BE2C (cell line): Measurements from ENCODE around the gene LAD1.

Source experiments
- DNase-seq: peaks from one replicate; pipeline ENCODE4 v3.0.0-alpha.2; 2020
- H3K27me3 ChIP-seq: fragments of 250-450 bp; sonication (Bioruptor Pico); 2 replicates; pipeline ENCODE4 v1.5.1; 2020; ENCODE audit warnings: mild to moderate bottlenecking
- H3K36me3 ChIP-seq: fragments of 250-450 bp; sonication (Bioruptor Pico); 2 replicates; pipeline ENCODE4 v1.5.1; 2020; ENCODE audit warnings: mild to moderate bottlenecking
- H3K4me1 ChIP-seq: fragments of 250-450 bp; sonication (Bioruptor Pico); 2 replicates; pipeline ENCODE4 v1.5.1; 2020
- H3K4me3 ChIP-seq: 2 replicates; pipeline ENCODE4 v1.5.1; 2011; ENCODE audit warnings: low read depth, low read length
- H3K9me3 ChIP-seq: fragments of 250-450 bp; sonication (Bioruptor Pico); 2 replicates; pipeline ENCODE4 v1.5.1; 2020
- TF ChIP-seq, protein P1 (sequence below): IDR thresholded peaks from 2 replicates; pipeline ENCODE4 v1.5.1; 2012; ENCODE audit warnings: mild to moderate bottlenecking, low read depth, low read length

LAD1 gene

DNA sequence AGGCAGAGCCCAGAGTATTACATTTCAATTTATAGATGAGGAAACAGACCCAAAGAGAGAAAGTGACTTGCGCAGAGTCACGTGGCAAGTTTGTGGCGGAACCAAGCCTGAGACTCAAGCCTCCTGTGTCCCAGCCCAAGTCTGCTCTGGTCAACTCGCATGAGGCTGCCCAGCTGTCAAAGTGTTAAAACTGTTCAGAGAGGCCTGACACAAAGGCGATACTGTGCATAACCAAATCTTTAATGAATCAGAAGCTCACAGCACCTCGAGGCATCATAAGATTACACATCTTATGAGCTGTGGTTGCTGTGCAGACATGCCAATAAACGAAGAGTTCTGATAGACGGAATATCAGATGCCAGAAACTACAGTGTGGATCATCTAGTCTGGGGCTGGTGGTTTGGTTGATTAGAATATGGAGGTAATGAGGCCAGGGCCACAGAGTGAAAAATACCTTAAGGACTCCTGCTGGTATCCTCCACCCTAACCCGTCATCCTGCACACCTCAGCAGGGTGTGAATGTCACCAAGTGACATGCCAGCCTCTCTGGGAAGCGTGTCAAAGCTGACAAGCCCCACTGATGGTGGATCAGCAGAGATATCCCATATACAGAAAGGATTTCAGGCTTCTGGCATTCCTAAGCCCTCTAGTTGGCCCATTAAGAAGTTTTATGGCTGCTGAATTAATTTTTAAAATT is 63.8 kb downstream of the LAD1 start:
- no peak for DNase-seq
- H3K36me3 ChIP-seq: no peaks in the 10 kb centered on the region
- H3K4me3 ChIP-seq: no peak overlapping the region
- H3K9me3 ChIP-seq: no peaks in the 10 kb centered on the region
- H3K4me1 ChIP-seq: no peaks in the 10 kb centered on the region; the same call in 1 of the 2 replicates
- no peaks in the 10 kb centered on the region for H3K27me3 ChIP-seq
- TF ChIP-seq, protein P1, sequence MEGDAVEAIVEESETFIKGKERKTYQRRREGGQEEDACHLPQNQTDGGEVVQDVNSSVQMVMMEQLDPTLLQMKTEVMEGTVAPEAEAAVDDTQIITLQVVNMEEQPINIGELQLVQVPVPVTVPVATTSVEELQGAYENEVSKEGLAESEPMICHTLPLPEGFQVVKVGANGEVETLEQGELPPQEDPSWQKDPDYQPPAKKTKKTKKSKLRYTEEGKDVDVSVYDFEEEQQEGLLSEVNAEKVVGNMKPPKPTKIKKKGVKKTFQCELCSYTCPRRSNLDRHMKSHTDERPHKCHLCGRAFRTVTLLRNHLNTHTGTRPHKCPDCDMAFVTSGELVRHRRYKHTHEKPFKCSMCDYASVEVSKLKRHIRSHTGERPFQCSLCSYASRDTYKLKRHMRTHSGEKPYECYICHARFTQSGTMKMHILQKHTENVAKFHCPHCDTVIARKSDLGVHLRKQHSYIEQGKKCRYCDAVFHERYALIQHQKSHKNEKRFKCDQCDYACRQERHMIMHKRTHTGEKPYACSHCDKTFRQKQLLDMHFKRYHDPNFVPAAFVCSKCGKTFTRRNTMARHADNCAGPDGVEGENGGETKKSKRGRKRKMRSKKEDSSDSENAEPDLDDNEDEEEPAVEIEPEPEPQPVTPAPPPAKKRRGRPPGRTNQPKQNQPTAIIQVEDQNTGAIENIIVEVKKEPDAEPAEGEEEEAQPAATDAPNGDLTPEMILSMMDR: no peak

DNA sequence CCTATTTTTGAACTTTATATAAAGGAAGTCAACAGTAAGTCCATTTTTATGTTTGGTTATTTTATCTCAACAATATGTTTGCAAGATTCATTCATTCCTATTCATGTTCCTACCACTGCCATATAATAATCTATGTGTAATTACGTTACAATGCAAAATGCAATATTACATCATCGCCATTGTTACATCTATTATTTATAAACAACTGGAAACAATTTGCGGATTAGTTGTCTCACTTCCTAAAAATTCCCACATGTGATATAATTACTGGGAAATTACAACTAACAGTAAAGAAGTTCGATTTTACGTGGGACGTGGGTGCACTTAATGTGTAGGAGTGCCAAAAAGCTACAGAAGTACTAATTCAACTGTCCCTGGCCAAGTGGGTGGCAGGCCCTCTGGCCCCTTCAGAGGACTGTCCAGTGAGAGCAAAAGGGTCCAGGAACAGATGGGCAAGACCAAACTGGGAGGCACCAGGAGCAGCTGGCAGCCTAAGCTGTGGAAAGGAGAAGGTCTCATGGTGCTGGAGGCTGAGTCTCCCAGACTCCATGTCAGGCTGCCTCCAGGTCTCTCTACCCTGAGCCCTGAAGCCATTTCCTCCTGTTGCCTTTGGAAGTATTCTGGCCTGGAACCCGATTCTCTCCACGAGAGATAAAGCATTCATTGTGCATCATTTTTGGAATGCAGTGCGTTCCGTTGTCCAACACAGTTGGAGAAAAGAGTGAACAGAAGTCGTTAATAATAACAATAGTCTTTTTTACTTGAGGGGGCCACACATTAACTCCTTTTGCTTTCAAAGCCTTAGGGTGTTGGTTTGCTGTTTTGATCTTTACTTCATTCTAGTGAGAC is 64.6 kb downstream of the LAD1 start:
- Histone ChIP-seq H3K36me3 (no peaks in the 10 kb centered on the region), H3K4me1 (no peaks in the 10 kb centered on the region; the same call in 1 of the 2 replicates), H3K9me3 (no peaks in the 10 kb centered on the region), H3K27me3 (no peaks in the 10 kb centered on the region), H3K4me3 (no peak overlapping the region)
- TF ChIP-seq, protein P1: no peak
- DNase-seq: no peak

DNA sequence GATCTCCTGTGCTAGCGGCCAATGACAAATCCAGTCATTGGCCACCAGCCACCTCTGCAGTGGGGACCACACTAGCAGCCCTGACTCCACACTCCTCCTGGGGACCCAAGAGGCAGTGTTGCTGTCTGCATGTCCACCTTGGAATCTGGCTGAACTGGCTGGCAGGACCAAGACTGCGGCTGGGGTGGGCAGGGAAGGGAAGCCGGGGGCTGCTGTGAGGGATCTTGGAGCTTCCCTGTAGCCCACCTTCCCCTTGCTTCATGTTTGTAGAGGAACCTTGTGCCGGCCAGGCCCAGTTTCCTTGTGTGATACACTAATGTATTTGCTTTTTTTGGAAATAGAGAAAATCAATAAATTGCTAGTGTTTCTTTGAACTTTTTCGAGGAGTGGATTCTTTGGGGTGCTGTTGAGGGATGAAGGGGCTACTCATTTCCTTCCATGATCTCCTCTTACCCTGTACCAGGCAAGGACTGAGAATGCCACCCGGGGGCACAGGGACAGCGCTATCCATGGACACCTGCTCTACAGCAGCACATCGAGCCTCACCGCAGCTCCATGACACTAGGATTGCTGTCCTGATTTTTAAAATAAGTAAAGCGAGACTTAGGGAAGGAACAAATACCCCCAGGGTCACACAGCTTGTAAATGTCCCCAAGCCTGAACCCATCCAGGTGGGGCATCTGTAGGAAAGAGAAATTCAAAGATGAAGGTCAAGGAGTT is 66.3 kb downstream of the LAD1 start:
- no peaks in the 10 kb centered on the region for H3K36me3 ChIP-seq
- no peaks in the 10 kb centered on the region; the same call in 1 of the 2 replicates for H3K4me1 ChIP-seq
- H3K9me3 ChIP-seq: no peaks in the 10 kb centered on the region
- TF ChIP-seq, protein P1: no peak
- H3K4me3 ChIP-seq: no peak overlapping the region
- no peak for DNase-seq
- H3K27me3 ChIP-seq: no peaks in the 10 kb centered on the region

DNA sequence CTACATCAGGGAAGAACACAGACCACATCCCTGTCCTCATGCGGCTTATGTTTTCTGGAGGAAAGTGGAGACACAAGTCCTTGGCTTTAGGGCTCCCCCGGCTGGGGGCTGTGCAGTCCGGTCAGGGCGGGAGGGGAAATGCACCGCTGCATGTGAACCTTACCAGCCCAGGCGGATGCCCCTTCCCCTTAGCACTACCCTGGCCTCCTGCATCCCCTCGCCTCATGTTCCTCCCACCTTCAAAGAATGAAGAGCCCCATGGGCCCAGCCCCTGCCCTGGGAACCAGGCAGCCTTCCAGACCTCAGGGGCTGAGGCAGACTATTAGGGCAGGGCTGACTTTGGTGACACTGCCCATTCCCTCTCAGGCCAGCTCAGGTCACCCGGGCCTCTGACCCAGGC is 67.1 kb downstream of the LAD1 start:
- no peaks in the 10 kb centered on the region for H3K9me3 ChIP-seq
- no peak overlapping the region for H3K4me3 ChIP-seq
- TF ChIP-seq, protein P1: no peak
- DNase-seq: no peak
- H3K36me3 ChIP-seq: no peaks in the 10 kb centered on the region
- H3K27me3 ChIP-seq: no peaks in the 10 kb centered on the region
- no peaks in the 10 kb centered on the region; the same call in 1 of the 2 replicates for H3K4me1 ChIP-seq

DNA sequence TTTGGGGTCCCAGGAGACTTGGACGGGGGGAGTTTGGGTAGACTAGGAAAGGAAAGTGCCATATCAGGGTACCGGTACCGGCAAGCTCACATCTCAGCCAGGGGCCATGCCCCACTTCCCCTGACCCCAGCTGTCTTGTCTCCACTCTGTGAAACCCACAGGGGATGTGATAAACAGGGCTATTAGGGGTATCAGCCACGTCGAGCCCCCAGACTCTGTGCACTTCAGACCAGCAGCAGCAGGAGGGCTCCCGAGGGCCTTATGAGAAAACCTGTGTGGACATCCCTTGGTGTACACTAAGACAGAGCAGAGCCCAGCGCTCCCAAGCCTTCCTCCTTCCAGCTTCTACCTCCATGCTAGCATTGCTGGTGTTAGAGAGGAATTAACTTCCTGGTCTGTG is 68.0 kb downstream of the LAD1 start:
- Histone ChIP-seq H3K27me3 (no peaks in the 10 kb centered on the region), H3K4me3 (no peak overlapping the region), H3K36me3 (no peaks in the 10 kb centered on the region), H3K4me1 (no peaks in the 10 kb centered on the region; the same call in 1 of the 2 replicates), H3K9me3 (no peaks in the 10 kb centered on the region)
- DNase-seq: no peak
- TF ChIP-seq, protein P1: no peak
